Activated CD4-positive, alpha-beta T cell treated with anti-CD3 and anti-CD28 coated beads for 1 hour (primary cell): Measurements from ENCODE around the gene CHRNA1.
A peak's percentile ranks its signal among the peaks of the same experiment; 100 is the strongest.

Experiments
- DNase-seq: peaks from one replicate; pipeline ENCODE4 v3.0.0-alpha.2; 2020

CHRNA1 gene

DNA sequence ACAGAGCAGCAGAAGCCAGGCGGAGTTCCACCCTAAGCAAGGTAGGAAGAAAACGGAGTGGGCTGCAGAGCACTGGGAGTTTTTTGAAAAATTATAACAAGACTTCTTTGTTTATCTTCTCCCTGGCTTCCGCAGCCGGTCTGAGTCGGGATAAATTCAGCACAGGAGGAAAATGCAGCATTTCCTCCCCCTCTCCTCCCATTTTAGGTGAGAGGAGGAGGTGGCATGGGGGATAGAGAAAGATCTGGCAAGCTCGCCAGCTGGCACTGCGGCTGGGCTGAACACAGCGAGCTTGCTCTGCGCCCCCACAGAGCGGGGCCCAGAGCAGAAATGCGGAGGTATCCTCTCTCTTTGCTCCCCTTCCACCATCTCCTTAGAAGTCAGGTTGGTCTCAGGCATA lies 17.7 kb upstream of the CHRNA1 start:
- DNase-seq = no peak

- DNase-seq = no peak
Measured at GRCh38 chr2:174781298-174781697, 17.0 kb upstream of the CHRNA1 start.

- DNase-seq = no peak
Measured at GRCh38 chr2:174780856-174781255, 16.6 kb upstream of the CHRNA1 start.

DNA sequence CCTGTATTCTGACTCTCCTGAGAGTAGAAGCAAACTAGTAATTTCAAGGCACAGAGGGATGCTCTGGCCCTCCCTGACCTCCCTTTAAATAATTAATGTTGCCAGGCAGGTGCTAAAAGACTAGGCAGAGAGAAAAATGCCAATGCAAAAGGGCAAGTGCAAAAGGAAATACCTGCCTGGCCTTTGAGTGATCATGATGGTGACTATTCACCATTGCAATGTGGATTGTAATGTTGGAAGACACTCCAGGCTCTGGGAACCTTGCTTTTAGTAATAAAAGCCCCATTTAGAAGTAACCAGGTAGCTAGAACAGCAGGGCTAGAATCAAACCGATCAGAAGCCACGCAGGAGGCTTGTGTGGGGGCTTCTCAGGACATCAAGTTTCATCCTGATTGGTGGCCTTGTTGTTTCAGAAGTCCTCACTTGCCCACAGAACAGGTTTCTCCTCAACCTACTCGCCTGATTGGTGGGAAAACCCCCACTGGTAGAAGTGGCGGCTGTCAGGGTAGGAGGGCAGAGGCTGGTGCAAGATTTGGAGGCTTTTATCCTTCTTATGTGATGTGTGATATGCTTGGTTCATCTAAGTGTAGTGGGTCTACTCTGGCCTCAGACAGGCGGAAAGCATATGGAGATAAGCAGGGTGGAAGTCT lies 16.0 kb upstream of the CHRNA1 start:
- DNase-seq = no peak

GRCh38 chr2:174779361-174779928 lies 15.2 kb upstream of the CHRNA1 start:
- no peak for DNase-seq

GRCh38 chr2:174778085-174778981 lies 14.1 kb upstream of the CHRNA1 start:
- DNase-seq = peak; percentile 44

- DNase-seq = no peak
Measured at GRCh38 chr2:174777347-174778084, 13.2 kb upstream of the CHRNA1 start.

DNA sequence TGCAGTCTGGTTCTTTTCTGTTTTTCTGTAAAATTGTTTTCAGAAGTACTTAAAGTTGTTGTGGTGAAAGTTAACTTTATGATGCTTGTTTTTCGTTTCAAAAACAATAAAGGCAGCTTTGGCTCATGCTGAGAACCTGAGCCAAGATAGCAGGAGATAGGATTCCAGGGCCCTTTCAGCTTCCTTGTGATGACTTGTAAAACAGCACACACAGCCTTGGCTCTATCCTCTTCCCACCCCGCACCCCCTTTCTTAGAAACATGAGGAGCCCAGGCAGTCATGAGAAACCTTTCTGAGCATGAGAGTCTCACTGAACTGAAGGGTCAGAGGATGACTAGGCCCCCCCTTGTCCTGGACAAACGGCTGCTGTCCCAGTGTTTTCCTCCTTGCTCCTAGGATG lies 12.4 kb upstream of the CHRNA1 start:
- no peak for DNase-seq

DNA sequence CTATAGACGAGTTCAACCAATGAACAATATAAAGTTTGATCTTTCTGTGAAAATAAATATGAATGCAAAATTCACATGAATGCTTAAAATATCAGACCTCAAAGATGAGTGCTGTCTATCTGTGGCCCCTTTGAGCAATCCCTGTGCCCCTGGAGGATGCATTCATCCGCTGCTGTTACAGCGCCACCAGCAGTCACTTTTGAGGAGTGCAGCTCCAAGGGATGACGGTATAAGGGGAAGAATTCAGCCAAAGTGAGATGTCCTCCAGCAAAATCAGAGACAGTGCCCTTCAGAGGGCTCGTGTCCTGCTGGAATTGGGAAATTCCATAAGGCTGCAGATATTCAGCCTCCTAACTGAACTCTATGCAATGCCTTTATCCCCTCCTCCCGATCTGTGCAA lies 12.0 kb upstream of the CHRNA1 start:
- no peak for DNase-seq

- no peak for DNase-seq
Measured at GRCh38 chr2:174775571-174775980, 11.3 kb upstream of the CHRNA1 start.

- DNase-seq = no peak
Measured at GRCh38 chr2:174774886-174775285, 10.6 kb upstream of the CHRNA1 start.

- DNase-seq = no peak
Measured at GRCh38 chr2:174773215-174773614, 8.9 kb upstream of the CHRNA1 start.

DNA sequence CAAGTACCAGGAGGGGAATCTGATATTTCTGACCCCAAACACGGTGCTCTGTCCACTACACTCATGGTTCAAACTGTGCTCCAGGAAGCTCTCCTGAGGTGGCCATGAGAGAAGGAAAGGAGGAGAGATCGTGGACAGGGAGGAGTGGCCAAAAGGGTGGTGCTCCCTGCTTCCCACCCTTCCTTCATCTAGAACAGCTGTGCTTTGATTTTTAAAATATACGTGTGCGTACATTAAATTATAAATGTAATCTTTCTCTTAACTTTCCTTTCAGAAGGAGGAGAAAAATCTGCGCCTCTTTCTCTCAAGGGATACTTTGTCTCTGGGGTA lies 8.2 kb upstream of the CHRNA1 start:
- DNase-seq = no peak

DNA sequence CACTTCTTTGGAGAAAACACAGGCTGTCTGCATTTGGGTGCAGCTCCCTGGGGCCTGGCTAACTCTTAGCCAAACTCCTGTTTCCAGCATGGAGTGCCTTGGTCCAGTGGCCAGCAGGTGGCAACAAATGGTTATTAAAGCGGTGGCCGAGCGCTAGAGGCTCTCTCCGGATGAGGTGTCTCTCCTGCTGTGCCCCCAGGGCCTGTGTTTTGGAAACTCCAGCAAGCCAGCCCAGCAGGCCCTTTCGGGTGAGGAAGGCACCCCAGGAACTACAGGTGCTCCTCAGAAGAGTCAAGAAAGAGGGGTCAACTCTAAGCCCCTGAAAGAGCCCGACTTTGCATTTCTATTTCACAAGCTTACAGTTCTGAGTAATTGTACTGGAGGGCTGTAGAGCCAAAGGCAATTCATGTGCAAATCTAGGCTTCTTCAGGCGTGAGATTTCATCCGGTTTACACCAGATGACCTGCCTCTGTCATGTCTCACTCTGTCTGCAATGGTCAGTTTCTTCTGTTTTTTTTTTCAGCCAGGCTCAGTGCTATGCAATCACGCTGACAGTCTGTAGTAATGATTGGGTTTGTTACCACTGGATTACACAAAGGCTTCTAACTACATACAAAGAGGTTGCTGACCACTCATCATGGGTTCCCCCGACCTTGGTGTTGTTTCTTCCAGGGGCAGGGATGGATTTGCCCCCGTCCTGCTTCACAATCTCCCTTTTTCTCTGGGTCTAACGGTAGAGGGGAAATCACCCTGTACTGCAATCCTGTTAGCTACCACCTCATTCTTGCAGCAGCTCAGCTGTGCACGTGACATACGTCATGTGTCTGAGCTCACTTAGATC lies 7.6 kb upstream of the CHRNA1 start:
- DNase-seq = no peak

GRCh38 chr2:174771136-174771535 lies 6.9 kb upstream of the CHRNA1 start:
- no peak for DNase-seq

GRCh38 chr2:174768557-174768956 lies 4.3 kb upstream of the CHRNA1 start:
- no peak for DNase-seq

DNA sequence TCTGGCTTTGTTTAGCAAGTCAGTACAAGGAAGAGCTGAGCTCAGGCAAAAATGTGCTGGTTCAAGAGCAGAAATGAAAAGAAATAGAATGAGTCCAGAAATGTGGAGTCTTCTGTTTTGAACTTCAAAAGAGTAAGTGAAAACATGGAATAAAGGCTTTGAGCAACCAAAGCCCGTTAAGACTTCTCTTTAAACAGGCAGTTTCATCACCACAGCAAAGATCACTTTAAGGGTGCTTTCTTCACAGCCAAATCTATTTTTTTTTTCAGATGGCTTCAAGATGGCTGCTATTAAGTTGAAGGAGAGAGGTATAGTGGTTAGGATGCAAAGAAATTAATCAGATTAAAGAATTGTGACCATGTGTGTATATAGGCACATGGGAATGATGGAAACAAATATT lies 2.0 kb upstream of the CHRNA1 start:
- DNase-seq = no peak

- DNase-seq = no peak
Measured at GRCh38 chr2:174765576-174765975, 1.3 kb upstream of the CHRNA1 start.

DNA sequence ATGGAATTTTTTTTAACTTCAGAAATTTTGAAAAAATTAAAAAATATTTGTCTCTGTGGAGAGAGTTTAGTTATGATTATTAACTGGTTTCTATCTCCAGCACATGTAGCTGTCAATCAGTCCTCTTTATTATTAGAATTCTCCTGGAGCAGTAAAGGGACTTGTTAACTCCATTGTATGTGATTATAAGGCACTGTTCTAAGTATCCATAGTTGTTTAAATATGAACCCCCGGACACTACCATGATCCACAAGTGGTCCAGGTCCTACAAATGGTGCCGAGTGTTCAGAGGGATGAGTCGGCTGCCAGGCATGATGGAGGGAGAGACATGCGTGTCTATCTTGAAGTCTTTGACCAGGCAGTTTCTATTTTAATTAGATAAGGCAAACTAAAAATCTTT lies 492 bp downstream of the CHRNA1 start:
- no peak for DNase-seq

- no peak for DNase-seq
Measured at GRCh38 chr2:174762464-174762863, 1.8 kb downstream of the CHRNA1 start.

GRCh38 chr2:174761837-174762236 lies 2.4 kb downstream of the CHRNA1 start:
- no peak for DNase-seq

- DNase-seq = no peak
Measured at GRCh38 chr2:174760845-174761473, 3.3 kb downstream of the CHRNA1 start.
